Subcutaneous adipose tissue (tissue), 4 donors: ENCODE data around the gene CLIC5. TPM values are rescaled to one million over a fixed set of nuclear protein-coding genes. Genes with fewer than 3 reads are reported as not detected.

Source experiments
- CTCF ChIP-seq: fragments of 450-650 bp; IDR thresholded peaks from one replicate; pipeline ENCODE4 v1.5.1; 2016; ENCODE audit warnings: low read depth, mild to moderate bottlenecking, control low read depth, antibody characterized with exemption, moderate library complexity
- total RNA-seq, 4 donors: library from RNA; depleted of rRNA; stranded (reverse); fragments of >200 nt; gene quantifications; one replicate each; pipeline ENCODE4 v1.1.0, GENCODE V29; 2016

Gene CLIC5
- total RNA-seq, 4 donors from 2014 or later: 2.0 to 15.2 (median 8.5) TPM

- no peak for TF ChIP-seq CTCF
Observed at GRCh38 chr6:45927421-45928320, 88.0 kb downstream of the CLIC5 start.

GRCh38 chr6:45924763-45925342 lies 90.8 kb downstream of the CLIC5 start:
- TF ChIP-seq CTCF: no peak

GRCh38 chr6:45923831-45924391 lies 91.7 kb downstream of the CLIC5 start:
- TF ChIP-seq CTCF: no peak

- no peak for TF ChIP-seq CTCF
Observed at GRCh38 chr6:45922728-45923351, 92.8 kb downstream of the CLIC5 start.

GRCh38 chr6:45921691-45922281 lies 93.9 kb downstream of the CLIC5 start:
- no peak for TF ChIP-seq CTCF

GRCh38 chr6:45920819-45921511 lies 94.7 kb downstream of the CLIC5 start:
- no peak for TF ChIP-seq CTCF
